Fibroblast of gingiva (primary cell): Measurements from ENCODE around the gene BEND3.
"Not testable (repeated sequence)": the region's sequence is repeated elsewhere in the genome, so short reads cannot be mapped to it uniquely, and the experiment has no call there.

Experiments
- DNase-seq: peaks from one replicate; pipeline ENCODE4 v3.0.0-alpha.2; 2011; ENCODE audit warnings: low read depth

BEND3 gene

DNA sequence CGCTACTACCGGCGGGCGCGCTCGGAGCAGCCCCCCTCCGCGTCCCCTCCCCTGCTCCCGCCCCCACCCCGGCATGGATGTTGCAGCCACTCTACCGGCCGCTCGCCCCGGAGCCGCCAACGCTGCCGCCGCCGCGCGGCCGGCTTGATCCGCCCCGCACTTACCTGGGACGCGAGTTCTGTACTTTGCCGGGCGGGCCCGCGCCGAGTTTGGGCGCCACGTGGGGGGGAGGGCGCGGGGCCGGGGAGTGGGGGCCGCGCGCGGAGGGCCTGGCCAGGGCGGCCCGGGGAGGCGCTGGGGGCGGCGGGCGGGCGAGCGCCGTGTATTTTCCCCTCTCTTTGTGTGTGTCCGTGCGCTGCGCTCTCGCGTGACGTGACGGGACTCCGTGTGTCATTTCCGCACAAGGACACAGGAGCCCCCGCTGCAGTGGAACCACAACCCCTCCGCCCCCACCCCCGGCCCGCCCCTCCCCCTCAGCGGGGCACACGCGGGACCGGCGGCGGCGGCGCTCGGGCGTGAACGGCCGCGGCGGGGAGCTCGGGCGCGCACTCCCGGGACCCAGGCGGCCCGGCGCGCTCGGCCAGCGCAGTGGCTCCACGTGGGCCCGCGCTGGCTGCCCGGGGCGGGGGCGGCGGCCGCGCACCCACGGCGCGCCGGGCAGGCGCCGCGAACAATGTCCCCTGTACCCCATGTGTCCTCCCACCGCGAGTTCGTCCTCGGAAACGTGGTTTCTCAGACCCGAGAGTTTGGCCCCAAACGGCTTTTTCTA lies at the start of gene BEND3:
BEND3 (minus strand) TSS at position 590 of the 769 bp plus-strand sequence. CDS start 16,230 bp downstream, outside the sequence.
- DNase-seq: no peak

DNA sequence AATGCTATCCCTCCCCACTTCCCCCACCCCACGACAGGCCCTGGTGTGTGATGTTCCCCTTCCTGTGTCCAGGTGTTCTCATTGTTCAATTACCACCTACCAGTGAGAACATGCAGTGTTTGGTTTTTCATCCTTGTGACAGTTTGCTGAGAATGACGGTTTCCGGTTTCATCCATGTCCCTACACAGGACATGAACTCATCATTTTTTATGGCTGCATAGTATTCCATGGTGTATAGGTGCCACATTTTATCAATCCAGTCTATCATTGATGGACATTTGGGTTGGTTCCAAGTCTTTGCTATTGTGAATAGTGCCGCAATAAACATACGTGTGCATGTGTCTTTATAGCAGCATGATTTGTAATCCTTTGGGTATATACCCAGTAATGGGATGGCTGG lies 49.0 kb upstream of the BEND3 start:
- not testable (repeated sequence) for DNase-seq

GRCh38 chr6:107161521-107161920 lies 46.2 kb upstream of the BEND3 start:
- no peak for DNase-seq

DNA sequence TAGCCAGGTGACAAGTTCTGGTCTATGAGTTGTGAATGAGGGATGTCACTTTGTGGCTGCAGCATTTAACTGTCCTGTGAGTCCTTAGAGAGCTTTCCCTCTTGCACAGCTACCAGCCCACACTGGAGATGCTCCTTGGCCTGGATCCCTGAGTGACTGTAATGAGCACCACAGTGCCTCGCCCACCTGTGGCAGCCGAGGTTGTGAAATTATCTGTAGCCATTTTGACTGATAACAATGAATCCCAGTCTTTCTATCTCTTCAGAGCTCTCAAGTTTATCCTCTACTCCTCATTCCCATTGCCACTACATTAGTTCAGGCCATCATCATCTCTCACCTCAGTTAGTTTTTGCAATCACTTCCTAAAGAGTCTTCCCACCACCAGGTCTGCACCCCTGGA lies 41.3 kb upstream of the BEND3 start:
- DNase-seq: no peak

DNA sequence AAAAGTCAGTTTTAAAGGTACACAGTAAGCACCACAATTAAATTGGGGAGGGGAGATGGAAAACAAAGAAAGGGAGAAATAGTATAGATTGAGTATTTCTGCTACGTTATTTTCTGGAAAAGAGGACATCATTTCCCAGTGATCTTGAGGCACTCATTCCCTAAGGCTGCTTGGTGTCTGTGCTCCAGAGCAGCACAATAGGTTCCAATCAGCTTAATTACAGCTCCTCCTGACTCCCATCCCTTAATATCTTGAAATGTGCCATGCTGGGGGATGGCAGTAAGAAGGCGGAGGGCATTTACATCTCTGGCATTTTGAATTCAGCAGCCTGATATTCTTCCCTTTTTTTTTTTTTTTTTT lies 39.5 kb upstream of the BEND3 start:
- no peak for DNase-seq

GRCh38 chr6:107154131-107154800 lies 39.0 kb upstream of the BEND3 start:
- no peak for DNase-seq

DNA sequence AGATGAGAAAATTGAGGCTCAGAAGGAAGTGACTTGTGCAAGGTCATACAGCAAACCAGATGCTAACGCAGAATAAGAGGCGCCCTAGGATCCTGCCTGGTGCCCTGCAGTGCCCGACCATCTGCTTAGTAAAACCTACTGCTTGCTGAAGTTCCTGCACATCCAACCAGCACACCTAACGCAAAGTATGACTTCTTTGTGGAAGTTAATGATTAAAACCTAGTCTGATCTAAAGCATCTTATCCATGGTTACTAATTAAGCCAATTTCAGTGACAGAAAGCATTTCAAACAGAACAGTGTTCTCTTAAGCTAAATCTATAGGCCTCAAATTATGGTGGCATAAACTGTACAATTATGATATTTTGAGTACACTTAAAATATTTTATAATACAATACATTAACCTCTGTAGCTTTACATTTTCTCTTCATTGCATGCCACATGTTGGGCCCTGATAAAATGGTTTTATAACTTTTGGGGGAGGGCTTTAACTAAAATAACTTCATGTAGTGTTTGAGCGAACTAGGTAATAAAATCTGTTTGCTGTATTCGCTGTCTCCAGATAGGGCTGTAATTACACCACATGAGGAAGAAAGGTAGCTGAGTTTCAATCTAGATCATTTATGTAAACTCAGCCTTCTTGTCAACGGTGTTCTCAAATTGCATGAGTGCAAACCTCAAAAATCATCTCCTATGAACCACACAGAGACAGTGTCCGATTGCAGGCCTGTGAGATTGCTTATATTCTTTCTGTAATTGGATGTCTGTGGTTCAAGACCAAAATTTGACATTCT lies 37.5 kb upstream of the BEND3 start:
- DNase-seq: no peak

- DNase-seq: no peak
These were observed 29.4 kb upstream of the BEND3 start for GRCh38 chr6:107144666-107145065.

GRCh38 chr6:107144014-107144413 lies 28.7 kb upstream of the BEND3 start:
- no peak for DNase-seq

DNA sequence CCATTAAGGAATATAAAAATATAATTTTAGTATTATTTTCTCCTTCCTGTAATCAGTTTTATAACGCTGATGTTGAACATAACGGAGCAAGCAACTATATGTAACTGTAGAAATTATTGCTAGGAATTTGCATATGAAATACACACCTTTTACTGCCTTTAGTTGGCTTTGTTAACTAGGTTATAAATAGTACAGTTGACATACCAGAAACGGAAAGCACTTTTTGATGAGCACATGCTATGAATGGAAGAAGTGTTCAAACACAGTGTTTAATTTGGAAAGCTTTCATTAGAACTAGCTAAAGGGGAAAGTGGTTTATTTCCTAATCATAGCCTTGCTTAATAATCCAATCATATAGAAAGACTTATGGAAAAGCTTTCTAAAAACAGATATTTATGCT lies 25.3 kb upstream of the BEND3 start:
- no peak for DNase-seq

DNA sequence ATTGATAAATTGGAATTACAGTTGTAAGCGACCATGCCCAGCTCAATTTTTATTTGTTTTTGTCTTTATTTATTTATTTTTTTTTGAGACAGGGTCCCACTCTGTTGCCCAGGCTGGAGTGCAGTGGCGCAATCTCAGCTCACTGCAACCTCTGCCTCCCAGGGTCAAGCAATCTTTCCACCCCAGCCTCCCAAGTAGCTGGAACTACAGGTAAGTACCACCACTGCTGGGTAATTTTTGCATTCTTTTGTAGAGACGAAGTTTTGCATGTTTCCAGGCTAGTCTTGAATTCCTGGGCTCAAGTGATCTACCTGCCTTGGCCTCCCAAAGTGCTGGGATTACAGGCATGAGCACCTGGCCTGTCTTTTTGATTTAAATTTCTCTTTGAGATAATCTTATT lies 21.0 kb upstream of the BEND3 start:
- not testable (repeated sequence) for DNase-seq

DNA sequence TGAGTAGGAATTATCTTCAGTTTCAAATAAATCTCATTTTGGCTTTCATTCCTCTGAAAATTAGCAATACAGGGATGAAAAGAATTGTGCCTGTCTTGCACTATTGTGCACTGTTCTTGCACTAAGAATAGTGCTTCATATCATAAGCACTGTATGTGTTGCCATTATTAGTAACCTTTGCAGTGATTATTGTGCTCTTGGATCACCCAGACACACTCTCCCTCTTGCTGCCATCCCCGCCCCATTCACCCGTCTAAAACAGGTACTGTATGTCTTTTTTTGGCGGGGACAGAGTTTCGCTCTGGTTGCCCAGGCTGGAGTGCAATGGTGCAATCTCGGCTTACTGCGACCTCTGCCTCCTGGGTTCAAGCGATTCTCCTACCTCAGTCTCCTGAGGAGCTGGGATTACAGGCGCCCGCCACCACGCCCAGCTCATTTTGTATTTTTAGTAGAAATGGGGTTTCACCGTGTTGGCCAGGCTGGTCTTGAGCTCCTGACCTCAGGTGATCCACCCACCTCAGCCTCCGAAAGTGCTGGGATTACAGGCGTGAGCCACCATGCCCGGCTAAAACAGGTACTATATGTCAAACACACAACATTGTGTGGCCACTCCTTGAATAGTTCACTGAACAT lies 19.8 kb upstream of the BEND3 start:
- not testable (repeated sequence) for DNase-seq

GRCh38 chr6:107132330-107132954 lies 17.1 kb upstream of the BEND3 start:
- no peak for DNase-seq

GRCh38 chr6:107129370-107129925 lies 14.1 kb upstream of the BEND3 start:
- DNase-seq: no peak

- DNase-seq: no peak
These were observed 13.3 kb upstream of the BEND3 start for GRCh38 chr6:107128577-107128976.

DNA sequence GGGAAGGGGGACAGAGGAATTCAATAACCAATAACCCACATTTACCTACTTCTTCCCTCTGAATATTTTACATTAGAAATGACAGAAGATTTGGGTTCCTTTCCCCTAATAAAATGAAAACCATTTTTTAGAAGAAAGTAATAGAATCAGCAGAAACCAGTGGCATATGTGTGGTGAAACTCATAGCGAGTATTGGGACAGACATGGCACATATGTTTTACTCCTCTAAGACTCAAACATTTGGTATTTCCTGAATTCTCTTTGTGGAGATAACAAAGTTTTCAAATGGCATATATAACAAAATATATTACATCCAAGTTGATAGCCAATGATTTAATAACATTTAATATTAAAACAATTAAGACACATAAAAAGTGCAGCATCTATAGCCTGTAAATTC lies 12.9 kb upstream of the BEND3 start:
- DNase-seq: peak; percentile 26

DNA sequence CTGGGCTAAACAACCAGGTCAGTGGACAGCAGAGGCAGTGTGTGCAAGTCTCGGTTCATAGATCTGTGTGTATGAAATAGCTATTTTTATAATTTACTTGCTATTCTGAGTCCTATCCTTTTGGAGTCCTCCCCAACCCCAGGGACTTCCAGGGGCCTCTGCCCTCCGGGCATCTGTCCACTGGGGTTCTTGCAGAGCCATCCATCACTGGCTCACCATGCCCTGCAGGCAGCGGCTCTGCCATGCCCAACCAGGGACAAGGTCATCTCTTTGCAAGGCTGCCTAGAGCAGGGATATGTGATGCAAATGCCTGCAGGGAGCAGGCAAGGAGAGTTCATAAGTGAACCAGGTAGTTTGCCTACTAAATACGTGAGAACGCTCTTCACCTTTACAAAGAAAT lies 10.5 kb upstream of the BEND3 start:
- DNase-seq: no peak

- no peak for DNase-seq
These were observed 9.6 kb upstream of the BEND3 start for GRCh38 chr6:107124934-107125348.

DNA sequence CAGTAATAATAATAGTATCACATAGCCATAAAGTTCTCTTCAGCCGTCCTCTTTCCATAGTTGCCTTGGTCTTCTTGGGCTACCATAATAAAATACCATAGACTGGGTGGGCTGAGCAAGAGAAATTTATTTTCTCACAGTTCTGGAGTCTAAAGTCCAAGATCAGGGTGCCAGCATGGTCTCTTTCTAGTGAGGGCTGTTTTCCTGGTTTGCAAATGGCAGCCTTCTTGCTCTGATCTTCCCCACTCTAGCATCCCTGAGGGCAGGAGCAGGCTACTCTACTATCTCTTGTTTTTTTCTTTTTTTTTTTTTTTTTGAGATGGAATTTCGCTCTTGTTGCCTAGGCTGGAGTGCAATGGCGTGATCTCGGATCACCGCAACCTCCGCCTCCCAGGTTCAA lies 8.2 kb upstream of the BEND3 start:
- no peak for DNase-seq

DNA sequence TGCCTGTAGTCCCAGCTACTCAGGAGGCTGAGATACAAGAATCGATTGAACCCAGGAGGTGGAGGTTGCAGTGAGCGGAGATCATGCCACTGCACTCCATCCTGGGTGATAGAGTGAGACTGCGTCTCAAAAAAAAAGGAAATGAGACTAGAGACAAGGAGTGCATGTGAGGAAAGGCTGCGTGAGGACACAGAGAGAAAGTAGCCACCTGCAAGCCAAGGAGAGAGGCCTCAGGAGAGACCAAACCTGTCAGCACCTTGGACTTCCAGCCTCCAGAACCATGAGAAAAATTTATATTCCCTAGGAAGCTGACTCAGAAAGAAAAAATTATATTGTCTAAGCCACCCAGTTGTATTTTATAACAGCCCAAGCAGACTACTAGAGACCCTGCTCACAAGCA lies 7.4 kb upstream of the BEND3 start:
- no peak for DNase-seq

DNA sequence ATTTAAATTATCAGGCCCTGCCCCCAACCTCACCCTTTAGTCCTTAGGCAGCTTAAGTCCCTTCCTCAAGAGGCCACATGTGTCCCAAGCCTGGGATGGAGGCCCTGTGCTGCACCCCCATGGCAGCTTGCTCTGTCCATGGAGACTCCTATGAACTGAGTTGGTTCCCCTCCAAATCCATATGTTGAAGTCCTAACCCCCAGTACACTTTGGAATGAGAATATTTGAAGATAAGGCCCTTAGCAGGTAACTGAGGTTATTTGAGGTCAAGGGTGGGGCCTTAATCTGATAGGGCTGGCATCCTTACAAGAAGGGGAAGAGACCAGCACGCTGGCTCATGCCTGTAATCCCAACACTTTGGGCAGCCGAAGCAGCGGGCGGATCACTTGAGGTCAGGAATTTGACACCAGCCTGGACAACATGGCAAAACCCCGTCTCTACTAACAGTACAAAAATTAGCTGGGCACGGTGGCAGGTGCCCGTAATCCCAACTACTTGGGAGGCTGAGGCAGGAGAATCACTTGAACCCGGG lies 6.7 kb upstream of the BEND3 start:
- no peak for DNase-seq
